OCI-LY1 (cell line): Measurements from ENCODE around the gene TMIE.

ENCODE experiments used
- H2AFZ ChIP-seq: fragments of 200-600 bp; sonication (generic), shearing (Covaris generic); 2 replicates; pipeline ENCODE4 v1.6.0; 2014; ENCODE audit warnings: antibody characterized with exemption, mild to moderate bottlenecking, low read length
- H3F3A ChIP-seq: fragments of 200-600 bp; sonication (generic), shearing (Covaris generic); 2 replicates; pipeline ENCODE4 v1.6.0; 2014; ENCODE audit warnings: mild to moderate bottlenecking, antibody characterized with exemption, low read length, moderate library complexity; ENCODE audit not compliant: insufficient read depth
- H3K27ac ChIP-seq: fragments of 200-600 bp; sonication (generic); 2 replicates; pipeline ENCODE4 v1.5.1; 2014; ENCODE audit warnings: low read length, mixed run types, mild to moderate bottlenecking, low read depth; ENCODE audit not compliant: poor library complexity, severe bottlenecking
- H3K27me3 ChIP-seq: fragments of 200-600 bp; sonication (generic); 2 replicates; pipeline ENCODE4 v1.6.0; 2014; ENCODE audit warnings: antibody characterized with exemption, mild to moderate bottlenecking, low read length, moderate library complexity; ENCODE audit not compliant: insufficient read depth
- H3K36me3 ChIP-seq: fragments of 200-600 bp; sonication (generic); 2 replicates; pipeline ENCODE4 v1.6.1; 2014; ENCODE audit warnings: mild to moderate bottlenecking, antibody characterized with exemption, low read length, moderate library complexity, mixed read lengths; ENCODE audit not compliant: insufficient read depth
- H3K4me1 ChIP-seq: fragments of 200-600 bp; sonication (generic); 2 replicates; pipeline ENCODE4 v1.5.1; 2014; ENCODE audit warnings: mild to moderate bottlenecking, low read length, moderate library complexity; ENCODE audit not compliant: insufficient read depth, severe bottlenecking
- H3K4me2 ChIP-seq: fragments of 200-600 bp; sonication (generic), shearing (Covaris generic); 2 replicates; pipeline ENCODE4 v1.6.1; 2014; ENCODE audit warnings: low read length
- H3K4me3 ChIP-seq: fragments of 200-600 bp; sonication (generic); 2 replicates; pipeline ENCODE4 v1.5.1; 2014; ENCODE audit warnings: low read length, low read depth, mild to moderate bottlenecking, mixed read lengths; ENCODE audit not compliant: poor library complexity, severe bottlenecking
- H3K79me2 ChIP-seq: fragments of 200-600 bp; shearing (Covaris generic); 2 replicates; pipeline ENCODE4 v1.6.1; 2016; ENCODE audit warnings: mixed run types, low read length, mixed read lengths; ENCODE audit not compliant: insufficient read depth
- H3K9ac ChIP-seq: fragments of 200-600 bp; sonication (generic), shearing (Covaris generic); 2 replicates; pipeline ENCODE4 v1.6.1; 2014; ENCODE audit warnings: mild to moderate bottlenecking, low read length, mixed read lengths
- H3K9me2 ChIP-seq: fragments of 200-600 bp; sonication (generic), shearing (Covaris generic); 2 replicates; pipeline ENCODE4 v1.6.1; 2014; ENCODE audit warnings: low read depth, mild to moderate bottlenecking, low read length, mixed read lengths
- H3K9me3 ChIP-seq: fragments of 200-600 bp; shearing (Covaris generic); 2 replicates; pipeline ENCODE4 v1.6.1; 2014; ENCODE audit warnings: low read length, mixed read lengths
- H4K20me1 ChIP-seq: fragments of 200-600 bp; sonication (generic), shearing (Covaris generic); 2 replicates; pipeline ENCODE4 v1.6.0; 2016; ENCODE audit warnings: mild to moderate bottlenecking, low read length; ENCODE audit not compliant: insufficient read depth
- EZH2 ChIP-seq: fragments of 200-600 bp; sonication (generic), shearing (Covaris generic); IDR thresholded peaks from 2 replicates; pipeline ENCODE4 v1.8.0; 2017; ENCODE audit warnings: borderline replicate concordance, mixed run types, mild to moderate bottlenecking, antibody characterized with exemption, low read length, moderate library complexity, mixed read lengths
- TF ChIP-seq, protein P1 (sequence below): fragments of 200-600 bp; sonication (generic), shearing (Covaris generic); IDR thresholded peaks from 2 replicates; pipeline ENCODE4 v1.5.1; 2017; ENCODE audit warnings: mild to moderate bottlenecking, antibody characterized with exemption, low read length, moderate library complexity, mixed read lengths

Gene TMIE

DNA sequence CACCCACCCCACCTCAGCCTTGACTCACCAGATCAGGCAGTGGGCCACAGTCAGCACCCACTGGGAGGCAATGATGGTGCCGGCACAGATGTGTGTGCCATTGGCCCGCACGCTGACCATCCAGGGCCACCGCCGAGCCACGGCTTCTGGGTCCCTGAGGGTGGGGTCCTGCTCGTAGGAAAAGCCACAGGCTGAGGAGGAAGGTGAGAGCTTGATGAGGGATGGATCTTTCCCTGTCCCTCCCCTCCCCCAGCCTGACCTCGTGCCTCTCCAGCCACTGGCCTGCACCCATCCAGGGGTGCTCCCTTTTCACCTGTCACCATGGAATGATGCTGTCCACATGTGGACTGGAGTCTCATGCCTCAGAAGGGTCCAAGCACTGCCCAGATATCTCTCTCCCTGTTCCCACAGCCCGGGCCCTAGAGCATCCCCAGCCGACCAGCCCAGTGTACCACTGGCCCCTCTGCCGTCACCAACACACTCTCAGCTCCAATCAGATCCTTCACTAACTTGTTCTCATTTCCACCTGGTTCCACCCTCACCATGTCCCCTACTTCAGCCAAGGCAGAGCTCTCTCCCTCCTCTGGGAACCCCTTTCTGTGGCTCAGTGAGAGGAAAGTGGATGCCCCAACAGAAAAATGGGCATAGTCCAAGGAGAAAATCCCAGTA is 14.4 kb downstream of the TMIE start:
- H3K4me3 ChIP-seq, result no peak overlapping the region
- TF ChIP-seq EZH2, result no peak
- TF ChIP-seq, protein P1, sequence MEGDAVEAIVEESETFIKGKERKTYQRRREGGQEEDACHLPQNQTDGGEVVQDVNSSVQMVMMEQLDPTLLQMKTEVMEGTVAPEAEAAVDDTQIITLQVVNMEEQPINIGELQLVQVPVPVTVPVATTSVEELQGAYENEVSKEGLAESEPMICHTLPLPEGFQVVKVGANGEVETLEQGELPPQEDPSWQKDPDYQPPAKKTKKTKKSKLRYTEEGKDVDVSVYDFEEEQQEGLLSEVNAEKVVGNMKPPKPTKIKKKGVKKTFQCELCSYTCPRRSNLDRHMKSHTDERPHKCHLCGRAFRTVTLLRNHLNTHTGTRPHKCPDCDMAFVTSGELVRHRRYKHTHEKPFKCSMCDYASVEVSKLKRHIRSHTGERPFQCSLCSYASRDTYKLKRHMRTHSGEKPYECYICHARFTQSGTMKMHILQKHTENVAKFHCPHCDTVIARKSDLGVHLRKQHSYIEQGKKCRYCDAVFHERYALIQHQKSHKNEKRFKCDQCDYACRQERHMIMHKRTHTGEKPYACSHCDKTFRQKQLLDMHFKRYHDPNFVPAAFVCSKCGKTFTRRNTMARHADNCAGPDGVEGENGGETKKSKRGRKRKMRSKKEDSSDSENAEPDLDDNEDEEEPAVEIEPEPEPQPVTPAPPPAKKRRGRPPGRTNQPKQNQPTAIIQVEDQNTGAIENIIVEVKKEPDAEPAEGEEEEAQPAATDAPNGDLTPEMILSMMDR, result no peak
- H3K27me3 ChIP-seq, result no peaks in the 10 kb centered on the region
- no peaks in the 10 kb centered on the region for H3K79me2 ChIP-seq
- no peaks in the 10 kb centered on the region for H3K9me3 ChIP-seq
- no peaks in the 10 kb centered on the region for H3K4me1 ChIP-seq
- no peak overlapping the region for H2AFZ ChIP-seq
- no peaks in the 10 kb centered on the region for H3K9me2 ChIP-seq
- no peak overlapping the region for H3K4me2 ChIP-seq
- H3F3A ChIP-seq, result no peaks in the 10 kb centered on the region
- H4K20me1 ChIP-seq, result no peaks in the 10 kb centered on the region
- no peak overlapping the region for H3K9ac ChIP-seq
- no peaks in the 10 kb centered on the region for H3K36me3 ChIP-seq
- no peak overlapping the region for H3K27ac ChIP-seq

DNA sequence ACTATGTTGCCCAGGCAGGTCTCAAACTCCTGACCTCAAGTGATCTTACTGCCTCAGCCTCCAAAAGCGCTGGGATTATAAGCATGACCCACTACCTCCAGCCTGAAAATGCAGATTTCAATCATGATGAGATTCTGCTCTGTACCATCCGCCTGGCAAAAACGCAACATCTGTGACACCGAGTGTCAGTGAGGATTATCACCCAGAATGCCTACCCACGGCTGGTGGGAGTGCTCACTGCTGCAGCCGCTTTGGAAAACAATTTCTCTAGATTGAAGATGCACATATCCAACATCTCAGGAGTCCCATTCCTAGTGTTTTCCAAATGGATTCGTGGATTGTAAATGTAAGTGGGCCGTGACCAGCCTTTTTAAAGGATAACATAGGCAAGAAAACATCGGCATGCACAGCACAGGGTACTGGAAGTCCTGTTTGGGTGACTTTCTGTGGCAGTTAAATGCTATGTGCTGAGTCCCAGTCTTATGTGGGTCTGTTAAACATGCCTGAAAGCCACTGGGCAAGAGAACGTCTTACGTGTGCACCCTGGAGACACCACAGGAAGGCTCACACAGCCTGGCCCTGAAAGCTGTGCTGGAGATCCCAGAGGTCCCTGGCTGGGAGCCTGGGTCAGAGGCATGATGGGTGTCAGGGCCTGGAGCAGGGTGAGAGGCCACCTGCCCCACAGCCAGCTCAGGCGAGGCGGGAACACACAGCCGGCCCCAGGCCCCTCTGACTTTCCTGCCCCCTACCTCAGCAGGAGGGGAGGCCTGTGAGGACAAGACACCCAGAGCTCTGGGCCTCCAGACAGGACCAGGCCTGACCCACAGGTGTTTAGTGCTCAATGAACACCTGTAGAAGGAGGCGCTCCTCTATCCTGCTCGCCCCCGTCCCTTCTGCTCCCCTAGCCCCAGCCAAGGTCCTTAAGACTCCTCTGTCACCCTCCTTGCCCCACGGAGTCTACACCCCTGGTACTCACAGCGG is 15.6 kb downstream of the TMIE start:
- Histone ChIP-seq H3K9me3 (no peaks in the 10 kb centered on the region), H3K4me3 (no peak overlapping the region), H3K79me2 (no peaks in the 10 kb centered on the region), H4K20me1 (no peaks in the 10 kb centered on the region), H3K9ac (no peak overlapping the region), H3F3A (no peaks in the 10 kb centered on the region), H3K4me1 (no peaks in the 10 kb centered on the region), H3K27me3 (no peaks in the 10 kb centered on the region), H3K4me2 (no peak overlapping the region), H3K9me2 (no peaks in the 10 kb centered on the region), H2AFZ (no peak overlapping the region), H3K27ac (no peak overlapping the region), H3K36me3 (no peaks in the 10 kb centered on the region)
- no peak for TF ChIP-seq EZH2
- TF ChIP-seq, protein P1, result no peak

GRCh38 chr3:46717447-46718231 is 16.4 kb downstream of the TMIE start, which contains the start of gene PRSS50:
TSS of gene PRSS50 (minus strand) at chr3:46717869. CDS start at chr3:46717824, 45 bp downstream.
- H3F3A ChIP-seq, result no peaks in the 10 kb centered on the region
- no peak within 1 kb of the TSS for H3K4me2 ChIP-seq
- no peaks in the 10 kb centered on the region for H3K4me1 ChIP-seq
- TF ChIP-seq, protein P1, result peak; percentile 44
- no peak for TF ChIP-seq EZH2
- H3K4me3 ChIP-seq, result no peak within 1 kb of the TSS
- H3K27ac ChIP-seq, result no peak within 1 kb of the TSS
- H3K27me3 ChIP-seq, result no peaks in the 10 kb centered on the region
- no peaks in the 10 kb centered on the region for H3K36me3 ChIP-seq
- no peaks in the 10 kb centered on the region for H3K9me3 ChIP-seq
- H3K79me2 ChIP-seq, result no peaks in the 10 kb centered on the region
- H2AFZ ChIP-seq, result no peak within 1 kb of the TSS
- H3K9me2 ChIP-seq, result no peaks in the 10 kb centered on the region
- no peak within 1 kb of the TSS for H3K9ac ChIP-seq
- H4K20me1 ChIP-seq, result no peaks in the 10 kb centered on the region
